ENCODE results near the gene RGS11.

RGS11 gene

DNA sequence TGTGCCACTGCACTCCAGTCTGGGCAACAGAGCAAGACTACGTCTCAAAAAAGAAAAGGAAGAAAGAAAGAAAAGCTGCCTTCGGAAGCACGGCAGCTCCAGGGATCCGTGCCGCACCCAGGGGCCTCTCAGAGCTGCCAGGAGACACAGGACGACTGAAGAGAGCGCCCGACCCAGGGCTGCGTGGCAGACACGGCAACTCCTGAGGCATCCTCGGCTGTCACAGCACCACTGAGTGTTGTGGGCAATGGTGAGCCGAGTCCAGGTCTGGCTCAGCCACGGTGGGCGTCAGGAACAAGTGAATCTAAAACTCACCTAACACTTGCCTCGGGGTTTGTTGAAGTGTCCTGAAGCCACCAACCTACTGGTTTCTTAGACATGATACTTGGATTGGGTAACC lies 36.0 kb upstream of the RGS11 start:
- Histone ChIP-seq H3K4me1 (ENCODE audit: insufficient read depth, low read length) (0 out of 2 replicates have a peak, but pooled peaks cover under 1% of the 10 kb centered on the region), H3K27ac (ENCODE audit: low read length) (no peak overlapping the region), H3K9ac (ENCODE audit: low read depth, low read length) (no peak overlapping the region), H3K36me3 (ENCODE audit: insufficient read depth, low read depth, low read length) (peaks cover 55% of the 10 kb centered on the region), H3K4me3 (ENCODE audit: low read length) (no peak overlapping the region), H3K27me3 (ENCODE audit: insufficient read depth, low read length) (no peaks in the 10 kb centered on the region), H3K9me3 (ENCODE audit: insufficient read depth, low read depth, low read length) (no peaks in the 10 kb centered on the region)

DNA sequence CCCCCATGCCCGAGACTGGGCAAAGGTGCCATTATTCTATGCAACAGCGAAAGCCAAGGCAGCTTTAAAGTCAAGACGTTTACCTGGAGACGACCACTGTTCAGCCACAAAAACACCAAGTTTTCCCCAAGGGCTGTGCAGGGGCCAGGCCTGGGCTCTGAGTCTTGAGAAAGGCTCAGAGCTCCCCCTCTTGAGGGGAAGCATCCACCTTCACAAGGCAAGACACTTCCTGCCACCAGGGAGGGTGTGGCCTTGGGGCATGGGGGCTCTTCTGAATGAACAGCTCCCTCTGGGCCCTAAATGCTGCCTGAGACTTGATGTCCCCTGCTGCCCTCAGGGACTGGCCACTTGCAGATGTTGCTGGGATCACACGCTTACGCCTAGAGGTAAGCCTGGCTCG lies 33.7 kb upstream of the RGS11 start:
- Histone ChIP-seq H3K4me1 (ENCODE audit: insufficient read depth, low read length) (no peaks in the 10 kb centered on the region), H3K27ac (ENCODE audit: low read length) (no peak overlapping the region), H3K9ac (ENCODE audit: low read depth, low read length) (no peak overlapping the region), H3K36me3 (ENCODE audit: insufficient read depth, low read depth, low read length) (peaks cover 61% of the 10 kb centered on the region), H3K27me3 (ENCODE audit: insufficient read depth, low read length) (no peaks in the 10 kb centered on the region), H3K4me3 (ENCODE audit: low read length) (no peak overlapping the region), H3K9me3 (ENCODE audit: insufficient read depth, low read depth, low read length) (no peaks in the 10 kb centered on the region)

DNA sequence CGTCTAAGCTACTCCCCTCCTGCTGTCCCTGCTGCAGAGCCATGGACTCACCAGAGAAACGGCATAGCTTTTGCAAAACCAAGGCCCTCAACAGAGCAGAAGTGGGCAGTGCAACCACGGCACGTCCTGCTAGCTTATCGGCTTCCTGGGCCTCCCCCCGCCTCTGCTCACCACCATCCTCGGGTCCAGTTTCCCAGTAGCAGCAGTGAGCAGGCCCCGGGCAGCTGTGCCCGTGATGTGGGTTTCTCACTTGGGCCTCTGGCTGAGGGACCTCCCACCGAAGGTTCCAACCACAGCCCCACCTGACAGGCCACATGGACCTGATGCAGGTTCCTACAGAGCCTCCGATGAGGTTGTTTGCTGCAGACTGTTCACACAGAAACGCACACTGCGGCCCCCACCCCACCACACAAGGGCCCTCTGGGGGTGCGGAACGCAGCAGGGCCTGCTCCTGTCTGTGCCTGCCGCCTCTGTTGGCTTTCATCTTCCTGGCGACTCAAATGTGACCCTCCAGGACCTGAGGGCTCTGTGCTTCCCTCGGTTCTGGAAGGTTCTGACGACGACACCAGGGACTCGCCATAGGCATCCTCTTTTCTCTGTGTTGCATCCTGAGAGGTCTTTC lies 32.1 kb upstream of the RGS11 start:
- H3K9me3 ChIP-seq (ENCODE audit: insufficient read depth, low read depth, low read length), result no peaks in the 10 kb centered on the region
- H3K9ac ChIP-seq (ENCODE audit: low read depth, low read length), result no peak overlapping the region
- H3K27me3 ChIP-seq (ENCODE audit: insufficient read depth, low read length), result no peaks in the 10 kb centered on the region
- H3K4me3 ChIP-seq (ENCODE audit: low read length), result no peak overlapping the region
- no peak overlapping the region for H3K27ac ChIP-seq (ENCODE audit: low read length)
- H3K4me1 ChIP-seq (ENCODE audit: insufficient read depth, low read length), result no peaks in the 10 kb centered on the region
- peaks cover 51% of the 10 kb centered on the region for H3K36me3 ChIP-seq (ENCODE audit: insufficient read depth, low read depth, low read length)

GRCh38 chr16:306911-307370 lies 31.2 kb upstream of the RGS11 start:
- no peaks in the 10 kb centered on the region for H3K9me3 ChIP-seq (ENCODE audit: insufficient read depth, low read depth, low read length)
- H3K9ac ChIP-seq (ENCODE audit: low read depth, low read length), result no peak overlapping the region
- no peak overlapping the region for H3K4me3 ChIP-seq (ENCODE audit: low read length)
- peaks cover 50% of the 10 kb centered on the region for H3K36me3 ChIP-seq (ENCODE audit: insufficient read depth, low read depth, low read length)
- H3K4me1 ChIP-seq (ENCODE audit: insufficient read depth, low read length), result no peaks in the 10 kb centered on the region
- no peak overlapping the region for H3K27ac ChIP-seq (ENCODE audit: low read length)
- no peaks in the 10 kb centered on the region for H3K27me3 ChIP-seq (ENCODE audit: insufficient read depth, low read length)

DNA sequence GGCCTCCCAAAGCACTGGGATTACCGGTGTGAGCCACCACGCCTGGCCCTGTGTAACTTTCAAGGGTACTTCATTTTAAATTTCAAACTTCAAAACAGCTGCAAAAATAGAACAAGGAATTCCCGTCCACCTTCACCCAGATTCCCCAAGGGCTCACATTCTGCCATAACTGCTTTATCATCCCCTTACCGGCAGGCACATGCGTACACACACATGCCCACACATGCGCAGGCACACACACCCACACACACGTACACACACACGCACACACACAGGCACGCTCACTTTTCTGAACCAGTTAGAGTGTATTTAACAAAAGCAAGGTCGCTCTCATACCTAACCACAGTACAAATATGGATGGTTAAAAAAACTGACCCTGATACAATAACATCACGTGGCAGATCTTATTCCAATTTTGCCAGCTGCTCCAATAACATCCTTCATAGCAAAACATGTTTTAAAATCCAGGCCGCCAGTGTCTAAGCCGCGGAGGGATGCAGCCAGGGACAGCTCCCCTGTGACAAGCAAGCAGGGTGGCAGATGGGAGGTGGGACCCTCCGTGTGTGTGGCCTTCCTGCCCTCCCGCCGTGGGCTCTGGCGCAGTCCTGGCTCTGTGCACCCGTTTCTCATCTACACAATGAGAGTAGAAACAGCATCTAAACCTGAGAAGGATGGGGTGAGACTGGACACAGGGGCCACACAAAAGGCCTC lies 30.3 kb upstream of the RGS11 start:
- Histone ChIP-seq H3K4me1 (ENCODE audit: insufficient read depth, low read length) (no peaks in the 10 kb centered on the region), H3K27me3 (ENCODE audit: insufficient read depth, low read length) (no peaks in the 10 kb centered on the region), H3K9ac (ENCODE audit: low read depth, low read length) (no peak overlapping the region), H3K9me3 (ENCODE audit: insufficient read depth, low read depth, low read length) (no peaks in the 10 kb centered on the region), H3K27ac (ENCODE audit: low read length) (no peak overlapping the region), H3K36me3 (ENCODE audit: insufficient read depth, low read depth, low read length) (peaks cover 50% of the 10 kb centered on the region), H3K4me3 (ENCODE audit: low read length) (no peak overlapping the region)

DNA sequence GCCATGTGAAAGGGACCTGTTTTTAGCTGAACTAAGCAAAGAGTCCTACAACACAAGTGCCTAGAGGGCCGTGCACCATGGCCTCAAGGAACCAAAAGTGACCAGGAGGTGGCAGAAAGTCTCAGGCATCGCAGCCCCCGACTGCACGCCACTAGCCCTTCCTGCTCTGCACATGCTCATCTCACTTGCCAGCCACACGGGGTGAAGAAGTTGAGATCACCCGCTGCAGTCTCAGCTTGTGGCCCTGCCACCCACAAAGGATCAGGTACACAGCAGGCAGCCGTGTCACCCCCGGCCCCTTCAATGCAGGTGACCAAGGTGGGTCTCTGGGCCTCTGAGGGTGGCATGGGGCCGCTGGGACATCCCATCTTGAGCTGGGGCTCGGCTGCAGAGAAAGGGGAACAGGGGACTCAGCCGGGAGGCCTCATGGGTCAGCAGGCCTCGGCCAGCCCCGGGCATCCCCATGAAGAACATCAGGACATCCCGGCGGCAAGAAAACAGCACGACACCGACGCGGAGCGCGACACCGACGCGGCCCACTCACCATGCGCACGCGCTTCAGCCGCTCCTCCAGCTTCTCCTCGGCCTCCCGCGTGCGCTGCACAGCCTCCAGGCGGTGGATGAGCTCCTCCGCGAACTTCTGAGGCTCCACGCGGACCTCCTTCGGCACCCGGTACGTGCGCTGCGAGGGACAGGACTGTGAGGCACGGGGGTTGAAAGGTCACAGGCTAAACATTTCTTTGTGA lies 28.2 kb upstream of the RGS11 start:
- H3K27ac ChIP-seq (ENCODE audit: low read length), result no peak overlapping the region
- no peaks in the 10 kb centered on the region for H3K9me3 ChIP-seq (ENCODE audit: insufficient read depth, low read depth, low read length)
- peaks cover 44% of the 10 kb centered on the region for H3K36me3 ChIP-seq (ENCODE audit: insufficient read depth, low read depth, low read length)
- H3K27me3 ChIP-seq (ENCODE audit: insufficient read depth, low read length), result no peaks in the 10 kb centered on the region
- no peaks in the 10 kb centered on the region for H3K4me1 ChIP-seq (ENCODE audit: insufficient read depth, low read length)
- H3K9ac ChIP-seq (ENCODE audit: low read depth, low read length), result no peak overlapping the region
- no peak overlapping the region for H3K4me3 ChIP-seq (ENCODE audit: low read length)

DNA sequence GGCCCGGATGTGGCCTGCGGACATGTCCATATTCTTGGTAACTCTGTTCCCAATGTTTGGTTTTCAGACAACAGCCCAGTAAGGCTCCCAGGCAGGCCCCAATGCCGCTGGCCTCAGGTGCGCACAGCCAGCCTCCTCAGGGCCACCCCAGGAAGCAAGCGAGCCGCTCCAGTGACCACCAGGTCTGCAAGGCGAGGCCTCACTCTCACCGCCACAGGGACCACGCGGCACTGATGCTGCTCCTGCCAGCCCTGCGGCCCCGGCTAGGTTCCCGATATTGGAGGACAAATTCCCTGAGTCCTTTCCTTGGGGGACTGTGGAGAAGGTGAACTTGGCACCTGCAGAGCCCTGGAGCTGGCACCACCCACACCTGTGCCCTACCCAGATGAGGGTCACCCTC lies 26.2 kb upstream of the RGS11 start:
- H3K9ac ChIP-seq (ENCODE audit: low read depth, low read length), result no peak overlapping the region
- no peaks in the 10 kb centered on the region for H3K4me1 ChIP-seq (ENCODE audit: insufficient read depth, low read length)
- no peaks in the 10 kb centered on the region for H3K9me3 ChIP-seq (ENCODE audit: insufficient read depth, low read depth, low read length)
- no peaks in the 10 kb centered on the region for H3K27me3 ChIP-seq (ENCODE audit: insufficient read depth, low read length)
- H3K36me3 ChIP-seq (ENCODE audit: insufficient read depth, low read depth, low read length), result peaks cover 34% of the 10 kb centered on the region
- no peak overlapping the region for H3K27ac ChIP-seq (ENCODE audit: low read length)
- no peak overlapping the region for H3K4me3 ChIP-seq (ENCODE audit: low read length)

DNA sequence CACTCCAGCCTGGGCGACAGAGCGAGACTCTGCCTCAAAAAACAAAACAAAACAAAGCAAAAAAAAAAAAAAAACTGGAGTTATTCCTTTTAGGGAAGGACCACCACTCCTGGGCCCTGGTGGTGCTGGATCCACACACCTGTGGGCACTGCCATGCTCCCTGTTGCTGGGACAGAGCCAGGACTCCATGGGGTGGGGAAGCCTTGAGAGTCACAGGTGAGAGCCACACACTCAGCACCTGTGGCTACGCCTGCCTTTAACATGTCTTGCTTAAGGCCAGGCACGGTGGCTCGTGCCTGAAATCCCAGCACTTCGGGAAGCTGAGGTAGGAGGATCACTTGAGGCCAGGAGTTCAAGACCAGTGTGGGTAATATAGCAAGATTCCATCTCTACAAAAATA lies 25.5 kb upstream of the RGS11 start:
- peaks cover 29% of the 10 kb centered on the region for H3K36me3 ChIP-seq (ENCODE audit: insufficient read depth, low read depth, low read length)
- H3K9me3 ChIP-seq (ENCODE audit: insufficient read depth, low read depth, low read length), result no peaks in the 10 kb centered on the region
- no peak overlapping the region for H3K4me3 ChIP-seq (ENCODE audit: low read length)
- H3K4me1 ChIP-seq (ENCODE audit: insufficient read depth, low read length), result no peaks in the 10 kb centered on the region
- no peaks in the 10 kb centered on the region for H3K27me3 ChIP-seq (ENCODE audit: insufficient read depth, low read length)
- H3K9ac ChIP-seq (ENCODE audit: low read depth, low read length), result no peak overlapping the region
- H3K27ac ChIP-seq (ENCODE audit: low read length), result no peak overlapping the region

DNA sequence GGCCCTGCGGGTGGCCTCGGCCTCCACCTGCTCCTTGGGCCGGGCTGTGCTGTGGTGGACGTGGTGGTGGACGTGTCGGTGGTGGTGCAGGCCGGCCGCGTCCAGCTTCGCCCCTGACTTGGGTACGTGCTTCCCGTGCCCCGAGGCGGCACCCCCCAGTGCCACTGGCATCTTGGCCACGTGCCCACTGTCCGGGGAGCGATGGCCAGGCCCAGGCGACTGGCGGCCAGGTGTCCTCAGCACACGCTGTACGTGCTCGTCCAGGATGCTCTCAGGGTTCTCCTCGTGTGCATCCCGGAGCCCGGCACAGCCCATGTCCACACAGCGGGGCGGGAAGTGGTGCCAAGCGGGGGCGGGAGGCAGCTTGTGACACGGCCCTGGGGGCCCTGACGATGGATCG lies 22.1 kb upstream of the RGS11 start:
- Histone ChIP-seq H3K4me3 (ENCODE audit: low read length) (no peak overlapping the region), H3K27ac (ENCODE audit: low read length) (no peak overlapping the region), H3K27me3 (ENCODE audit: insufficient read depth, low read length) (no peaks in the 10 kb centered on the region), H3K9me3 (ENCODE audit: insufficient read depth, low read depth, low read length) (no peaks in the 10 kb centered on the region), H3K36me3 (ENCODE audit: insufficient read depth, low read depth, low read length) (peaks cover 24% of the 10 kb centered on the region), H3K4me1 (ENCODE audit: insufficient read depth, low read length) (no peaks in the 10 kb centered on the region), H3K9ac (ENCODE audit: low read depth, low read length) (no peak overlapping the region)

- Histone ChIP-seq H3K27me3 (ENCODE audit: insufficient read depth, low read length) (no peaks in the 10 kb centered on the region), H3K4me3 (ENCODE audit: low read length) (no peak overlapping the region), H3K4me1 (ENCODE audit: insufficient read depth, low read length) (no peaks in the 10 kb centered on the region), H3K27ac (ENCODE audit: low read length) (no peak overlapping the region), H3K9ac (ENCODE audit: low read depth, low read length) (no peak overlapping the region), H3K36me3 (ENCODE audit: insufficient read depth, low read depth, low read length) (peaks cover 23% of the 10 kb centered on the region), H3K9me3 (ENCODE audit: insufficient read depth, low read depth, low read length) (no peaks in the 10 kb centered on the region)
These were observed 21.2 kb upstream of the RGS11 start for GRCh38 chr16:296806-297510.

DNA sequence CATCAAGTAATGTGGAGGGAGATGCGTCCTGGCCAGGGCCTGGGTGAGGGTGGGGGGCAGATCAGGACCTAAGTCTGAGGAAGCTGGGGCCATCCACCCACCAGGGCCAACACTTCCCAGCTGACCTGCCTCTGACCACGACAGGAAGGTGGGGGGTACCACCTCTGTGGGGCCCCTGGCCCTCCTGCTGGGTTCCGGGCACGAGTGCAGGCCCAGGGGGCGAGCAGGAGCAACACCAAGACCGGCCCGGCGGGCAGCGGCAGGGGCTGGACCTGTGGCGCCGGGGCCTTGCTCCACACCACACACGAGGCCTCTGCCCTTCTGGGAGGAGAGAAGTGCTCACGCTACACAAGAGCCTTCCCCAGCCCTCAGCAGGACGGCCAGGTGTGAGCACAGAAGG lies 20.5 kb upstream of the RGS11 start:
- no peak overlapping the region for H3K9ac ChIP-seq (ENCODE audit: low read depth, low read length)
- H3K4me1 ChIP-seq (ENCODE audit: insufficient read depth, low read length), result no peaks in the 10 kb centered on the region
- H3K4me3 ChIP-seq (ENCODE audit: low read length), result no peak overlapping the region
- H3K9me3 ChIP-seq (ENCODE audit: insufficient read depth, low read depth, low read length), result no peaks in the 10 kb centered on the region
- H3K27ac ChIP-seq (ENCODE audit: low read length), result no peak overlapping the region
- H3K27me3 ChIP-seq (ENCODE audit: insufficient read depth, low read length), result no peaks in the 10 kb centered on the region
- peaks cover 20% of the 10 kb centered on the region for H3K36me3 ChIP-seq (ENCODE audit: insufficient read depth, low read depth, low read length)
